GM12874 (cell line): ENCODE results near the gene PLEKHA1.

Experiments used
- CTCF ChIP-seq: IDR thresholded peaks from 2 replicates; pipeline ENCODE4 v1.5.1; 2011; ENCODE audit warnings: low read depth, mild to moderate bottlenecking, control low read depth, low read length, moderate library complexity; ENCODE audit not compliant: insufficient read depth

The PLEKHA1 gene

GRCh38 chr10:122462533-122463465 is 88.3 kb downstream of the PLEKHA1 start:
- no peak for TF ChIP-seq CTCF

DNA sequence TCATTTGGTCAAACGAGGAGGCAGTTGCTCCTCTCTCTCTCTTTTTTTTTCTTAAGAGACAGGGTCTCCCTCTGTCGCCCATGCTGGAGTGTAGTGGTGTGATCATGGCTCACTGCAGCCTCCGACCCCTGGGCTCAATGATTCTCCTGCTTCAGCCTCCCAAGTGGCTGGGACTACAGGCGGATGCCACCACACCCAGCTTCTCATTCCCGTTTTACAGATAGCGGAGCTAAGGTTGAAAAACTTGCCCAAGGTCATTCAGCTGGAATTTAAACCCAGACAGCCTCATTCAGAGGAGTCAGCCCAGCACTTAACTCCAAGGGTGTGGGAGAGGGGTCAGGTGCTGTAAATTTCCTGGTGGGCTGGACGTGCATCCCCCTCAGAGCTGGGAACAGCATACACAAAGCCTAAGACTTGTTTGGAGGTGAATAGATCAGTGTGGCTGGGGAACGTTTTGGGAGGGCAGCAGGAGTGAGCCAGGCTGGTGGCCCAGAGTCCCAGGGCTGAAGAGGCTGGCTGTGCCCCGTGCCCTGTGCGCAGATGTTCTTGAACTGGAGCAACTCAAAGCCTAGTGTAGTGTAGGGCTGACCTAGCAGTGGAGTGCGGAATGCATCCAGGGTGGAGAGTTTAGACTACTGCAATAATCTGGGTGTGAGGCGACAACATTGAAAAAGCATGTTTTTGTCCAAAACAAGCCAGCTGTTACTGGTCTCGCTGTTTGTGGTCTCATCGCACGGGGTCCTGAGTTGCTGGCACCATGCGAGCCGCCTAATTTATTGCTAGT is 89.2 kb downstream of the PLEKHA1 start:
- TF ChIP-seq CTCF: no peak

DNA sequence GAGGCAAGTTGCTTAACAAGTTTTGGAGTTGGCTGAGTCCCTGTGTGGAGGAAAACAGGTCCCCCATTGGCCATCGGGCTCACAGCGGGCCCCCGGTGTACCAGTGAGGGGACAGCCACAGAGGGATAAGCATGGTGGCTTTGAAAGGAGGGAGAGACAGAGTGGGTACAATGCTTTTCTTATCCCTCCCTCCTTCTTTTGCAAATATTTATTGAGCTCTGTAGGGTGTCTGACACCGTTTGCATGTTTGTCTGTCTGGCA is 89.7 kb downstream of the PLEKHA1 start:
- no peak for TF ChIP-seq CTCF

DNA sequence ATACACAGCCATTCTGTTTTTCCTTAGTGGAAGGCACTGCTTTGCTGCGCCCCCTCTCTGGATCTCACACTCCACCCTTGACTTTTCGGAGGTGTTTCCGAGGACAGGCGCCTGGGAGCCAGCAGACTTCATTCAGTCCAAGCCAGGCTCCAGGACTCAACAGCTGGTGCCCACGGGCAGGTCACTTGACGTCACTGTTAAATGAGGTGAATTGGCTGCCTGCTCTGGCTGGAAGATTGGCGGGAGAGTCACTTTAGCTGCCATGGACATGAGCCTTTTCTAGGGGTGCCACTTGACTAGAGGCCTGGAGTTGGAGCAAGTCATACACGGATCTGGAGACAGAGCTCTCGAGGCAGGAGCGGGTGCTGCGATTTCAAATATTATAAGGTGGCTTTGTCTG is 90.1 kb downstream of the PLEKHA1 start:
- TF ChIP-seq CTCF: no peak

DNA sequence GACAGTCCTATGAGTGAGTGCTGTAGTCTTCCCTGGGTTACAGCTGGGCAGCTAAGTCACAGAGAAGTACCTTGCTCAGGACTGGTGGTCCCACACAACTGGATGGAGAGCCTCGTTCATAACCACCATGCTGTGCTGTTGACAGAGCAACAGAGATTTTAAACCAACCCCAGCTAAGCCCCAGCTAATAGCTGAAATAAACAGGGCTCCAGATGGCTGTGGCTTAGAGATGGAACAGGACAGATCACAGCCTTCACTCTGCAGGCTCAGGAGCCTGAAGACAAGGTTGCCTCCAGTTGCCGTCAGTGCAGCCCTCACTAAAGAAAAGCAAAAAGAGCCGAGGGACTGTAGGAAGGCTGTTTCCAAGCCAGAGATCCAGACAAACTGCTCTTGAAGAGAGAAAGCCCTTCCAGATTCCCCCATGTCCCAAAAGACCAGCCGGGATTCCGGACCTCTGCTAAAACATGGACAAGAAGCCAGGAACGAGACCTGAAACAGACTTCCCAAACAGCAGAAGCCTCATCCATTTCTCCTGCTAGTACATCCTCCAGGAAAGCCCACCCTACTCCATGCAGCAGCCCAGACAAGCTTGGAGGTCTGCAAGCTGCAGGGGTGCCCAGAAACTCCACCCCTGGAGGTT is 91.0 kb downstream of the PLEKHA1 start:
- TF ChIP-seq CTCF: no peak

DNA sequence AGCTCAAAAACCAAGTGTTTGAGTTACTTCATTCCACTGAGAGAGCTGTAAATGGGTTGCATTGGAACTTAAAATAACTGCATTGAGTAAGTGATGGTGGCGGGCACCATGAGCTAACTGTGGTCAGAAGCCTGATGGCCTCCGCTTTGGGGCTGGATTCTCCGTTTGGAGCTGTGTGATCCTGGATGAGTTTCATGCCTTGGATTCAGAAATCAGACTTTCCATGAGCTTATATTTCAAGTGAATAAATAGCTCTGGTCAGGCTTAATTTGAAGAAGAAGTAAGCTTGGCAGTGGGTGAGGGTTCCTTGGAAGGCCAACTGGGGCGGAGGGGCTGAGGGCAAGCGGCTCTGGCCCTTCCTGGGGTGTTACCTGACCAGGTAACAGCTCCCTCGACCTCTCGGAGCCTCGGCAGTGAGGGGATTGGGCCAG is 92.5 kb downstream of the PLEKHA1 start:
- TF ChIP-seq CTCF: no peak

GRCh38 chr10:122467701-122468100 is 93.2 kb downstream of the PLEKHA1 start:
- no peak for TF ChIP-seq CTCF
